ENCODE data around the gene SLC18A3. TPM values are rescaled to one million over a fixed set of nuclear protein-coding genes. Genes with fewer than 3 reads are reported as not detected.

SLC18A3 gene
- total RNA-seq, 4 donors from 2014 or later, result not detected

GRCh38 chr10:49593998-49594397 is 16.1 kb upstream of the SLC18A3 start:
- intact Hi-C loops (cut with DNase I; ENCODE audit: low total_unique reads), result no loop called here
- TF ChIP-seq CTCF (IDR thresholded peaks at IDR 0.05) (no peak), POLR2A (IDR thresholded peaks at IDR 0.05) (no peak)
- H3K4me3 ChIP-seq (ENCODE audit: low read depth, poor library complexity, severe bottlenecking), result no peak overlapping the region
- WGBS, 2 donors, result 60 to 78% methylated on average over 4 of the region's 4 CpGs
- DNase-seq (ENCODE audit: low spot score in 2 of 2), result peak in 1 of 2 donors; percentile 6

- DNase-seq (ENCODE audit: low spot score in 2 of 2), result peak in 1 of 2 donors; percentile 18
- H3K4me3 ChIP-seq (ENCODE audit: low read depth, poor library complexity, severe bottlenecking), result no peak overlapping the region
- WGBS, 2 donors, result 0 to 1% methylated on average over 6 of the region's 6 CpGs
- no peak for TF ChIP-seq CTCF (IDR thresholded peaks at IDR 0.05)
- TF ChIP-seq POLR2A (IDR thresholded peaks at IDR 0.05), result no peak
- intact Hi-C loops (cut with DNase I; ENCODE audit: low total_unique reads), result no loop called here
Observed at GRCh38 chr10:49594594-49594993, 15.5 kb upstream of the SLC18A3 start.

GRCh38 chr10:49595003-49595712 is 15.0 kb upstream of the SLC18A3 start:
- TF ChIP-seq CTCF (IDR thresholded peaks at IDR 0.05) (no peak), POLR2A (IDR thresholded peaks at IDR 0.05) (no peak)
- 61 to 63% methylated on average over 10 of the region's 10 CpGs for WGBS, 2 donors
- DNase-seq (ENCODE audit: low spot score in 2 of 2), result peak in 1 of 2 donors; percentile 9
- intact Hi-C loops (cut with DNase I; ENCODE audit: low total_unique reads), result no loop called here
- no peak overlapping the region for H3K4me3 ChIP-seq (ENCODE audit: low read depth, poor library complexity, severe bottlenecking)

GRCh38 chr10:49595713-49596492 is 14.2 kb upstream of the SLC18A3 start:
- intact Hi-C loops (cut with DNase I; ENCODE audit: low total_unique reads), result no loop called here
- WGBS, 2 donors, result 64 to 69% methylated on average over 13 of the region's 13 CpGs
- peak in 1 of 2 donors; percentile 8 for DNase-seq (ENCODE audit: low spot score in 2 of 2)

GRCh38 chr10:49596493-49596809 is 13.7 kb upstream of the SLC18A3 start:
- WGBS, 2 donors, result 54 to 60% methylated on average over 3 of the region's 3 CpGs
- intact Hi-C loops (cut with DNase I; ENCODE audit: low total_unique reads), result no loop called here

More at GRCh38 chr10:49595713-49596492, 14.2 kb upstream of the SLC18A3 start:
- TF ChIP-seq POLR2A (IDR thresholded peaks at IDR 0.05), result no peak
- TF ChIP-seq CTCF (IDR thresholded peaks at IDR 0.05), result no peak
- H3K4me3 ChIP-seq (ENCODE audit: low read depth, poor library complexity, severe bottlenecking), result no peak overlapping the region

More at GRCh38 chr10:49596493-49596809, 13.7 kb upstream of the SLC18A3 start:
- TF ChIP-seq POLR2A (IDR thresholded peaks at IDR 0.05), result no peak
- no peak for TF ChIP-seq CTCF (IDR thresholded peaks at IDR 0.05)
- H3K4me3 ChIP-seq (ENCODE audit: low read depth, poor library complexity, severe bottlenecking), result no peak overlapping the region
- DNase-seq (ENCODE audit: low spot score in 2 of 2), result peak in 1 of 2 donors; percentile 10
